Endothelial cell of umbilical vein (primary cell): ENCODE measurements around the gene SDK2. TPM values are rescaled to one million over a fixed set of nuclear protein-coding genes. Genes with fewer than 3 reads are reported as not detected.

Experiments used
- BruUV-seq: library from RNA; stranded (reverse); fragments of 400-500 nt; replicated peaks from 2 replicates; lab custom pipeline; 2021; lab: Mats Ljungman, UMichigan
- CTCF ChIA-PET: fragments of 300-600, 350-600 bp; sonication (Branson Sonifier 250); formaldehyde crosslinking; loops from one replicate; lab custom pipeline; 2021; ENCODE audit warnings: antibody characterized with exemption, inconsistent platforms; lab: Charles Lee
- POLR2A ChIA-PET: fragments of 300-600, 350-600 bp; sonication (Branson Sonifier 250); formaldehyde crosslinking; loops from one replicate; lab custom pipeline; 2021; ENCODE audit warnings: antibody characterized with exemption, inconsistent platforms; lab: Charles Lee
- DNase-seq: peaks from one replicate; pipeline ENCODE4 v3.0.0-alpha.2; 2011; ENCODE audit warnings: low read depth, low spot score
- FAIRE-seq: peaks from 2 replicates; lab custom pipeline; 2011; peaks lifted over from hg19 to GRCh38; lab: Jason Lieb, UNC
- H2AFZ ChIP-seq: 2 replicates; pipeline ENCODE4 v1.6.0; 2012; ENCODE audit warnings: low read depth, low read length, control low read depth, inconsistent platforms
- H3K27ac ChIP-seq: 2 replicates; pipeline ENCODE4 v1.5.1; 2011; ENCODE audit warnings: low read depth, mild to moderate bottlenecking, control low read depth, low read length, moderate library complexity; ENCODE audit not compliant: insufficient read depth
- H3K27me3 ChIP-seq, 2 experiments: 2 replicates each; pipeline versions ENCODE4 v1.6.0 to v1.6.1; 2011; ENCODE audit warnings: low read length in 2 of 2, mixed read lengths in 1 of 2; ENCODE audit not compliant: control insufficient read depth in 2 of 2, insufficient read depth in 2 of 2
- H3K36me3 ChIP-seq, 2 experiments: 2 replicates in 1 of 2; 3 replicates in 1 of 2; pipeline ENCODE4 v1.5.1; 2011; ENCODE audit warnings: low read length in 2 of 2, mild to moderate bottlenecking in 1 of 2, moderate library complexity in 1 of 2; ENCODE audit not compliant: control insufficient read depth in 2 of 2, insufficient read depth in 2 of 2; ENCODE audit errors: extremely low read depth in 1 of 2
- H3K4me1 ChIP-seq: 3 replicates; pipeline ENCODE4 v1.5.1; 2011; ENCODE audit warnings: mild to moderate bottlenecking, low read length; ENCODE audit not compliant: control insufficient read depth, insufficient read depth; ENCODE audit errors: extremely low read depth
- H3K4me2 ChIP-seq: 2 replicates; pipeline ENCODE4 v1.6.1; 2011; ENCODE audit warnings: low read length, control low read depth, mixed read lengths; ENCODE audit not compliant: insufficient read depth
- H3K4me3 ChIP-seq, 3 experiments: fragments of 200-600 bp in 1 of 3; sonication (generic), shearing (Covaris generic) in 1 of 3; replicated peaks in 1 of 3; 2 replicates each; pipeline ENCODE4 v1.5.1; 2011 to 2016; ENCODE audit warnings: control low read depth in 3 of 3, low read length in 3 of 3, mild to moderate bottlenecking in 2 of 3, inconsistent platforms in 1 of 3, low read depth in 1 of 3, moderate library complexity in 1 of 3; ENCODE audit not compliant: insufficient read depth in 1 of 3
- H3K79me2 ChIP-seq: 2 replicates; pipeline ENCODE4 v1.6.0; 2012; ENCODE audit warnings: low read length, inconsistent platforms; ENCODE audit not compliant: control insufficient read depth, insufficient read depth
- H3K9ac ChIP-seq: replicated peaks from 2 replicates; pipeline ENCODE3; 2011; ENCODE audit warnings: low read length, control low read depth; ENCODE audit not compliant: insufficient read depth; ENCODE audit errors: extremely low read depth
- H3K9me1 ChIP-seq: replicated peaks from 3 replicates; pipeline ENCODE4 v1.6.0; 2011; ENCODE audit warnings: mild to moderate bottlenecking, low read length; ENCODE audit not compliant: control insufficient read depth, insufficient read depth; ENCODE audit errors: extremely low read depth
- H3K9me3 ChIP-seq: replicated peaks from 2 replicates; pipeline ENCODE4 v1.5.1; 2012; ENCODE audit warnings: low read length, inconsistent platforms; ENCODE audit not compliant: control insufficient read depth, insufficient read depth
- H4K20me1 ChIP-seq: replicated peaks from 2 replicates; pipeline ENCODE3; 2011; ENCODE audit warnings: mild to moderate bottlenecking, low read length; ENCODE audit not compliant: control insufficient read depth, insufficient read depth; ENCODE audit errors: extremely low read depth
- CTCF ChIP-seq, 2 donors: IDR thresholded peaks; 1 replicate in 1 of 2; 2 replicates in 1 of 2; pipeline ENCODE4 v1.5.1; 2011; ENCODE audit warnings: low read length in 2 of 2, mild to moderate bottlenecking in 2 of 2, moderate library complexity in 2 of 2, control low read depth in 1 of 2, inconsistent platforms in 1 of 2, low read depth in 1 of 2; ENCODE audit not compliant: insufficient read depth in 1 of 2; ENCODE audit errors: extremely low read depth in 1 of 2
- EZH2 ChIP-seq: IDR thresholded peaks from 2 replicates; pipeline ENCODE4 v1.6.1; 2012; ENCODE audit warnings: borderline replicate concordance, low read depth, mild to moderate bottlenecking, moderate library complexity, low read length, inconsistent platforms; ENCODE audit not compliant: severe bottlenecking
- FOS ChIP-seq: IDR thresholded peaks from 2 replicates; pipeline ENCODE4 v1.6.1; 2011; ENCODE audit warnings: mild to moderate bottlenecking, low read length, moderate library complexity, borderline replicate concordance; ENCODE audit not compliant: insufficient read depth
- GATA2 ChIP-seq: IDR thresholded peaks from 2 replicates; pipeline ENCODE4 v1.7.0; 2011; ENCODE audit warnings: low read depth, mild to moderate bottlenecking, moderate library complexity, mixed read lengths, low read length; ENCODE audit not compliant: insufficient read length, insufficient read depth
- JUN ChIP-seq: IDR thresholded peaks from 2 replicates; pipeline ENCODE4 v1.6.1; 2011; ENCODE audit warnings: borderline replicate concordance, low read depth; ENCODE audit not compliant: insufficient read length, insufficient read depth
- MYC ChIP-seq: IDR thresholded peaks from one replicate; pipeline ENCODE4 v1.6.1; 2011; ENCODE audit warnings: mild to moderate bottlenecking, low read depth, low read length
- POLR2A ChIP-seq: IDR thresholded peaks from 2 replicates; pipeline ENCODE4 v1.6.1; 2012; ENCODE audit warnings: low read depth, mild to moderate bottlenecking, control low read depth, low read length
- POLR2AphosphoS5 ChIP-seq: IDR thresholded peaks from 2 replicates; pipeline ENCODE4 v1.6.1; 2012; ENCODE audit warnings: low read depth, mild to moderate bottlenecking, control low read depth, low read length, moderate library complexity; ENCODE audit not compliant: insufficient read depth
- dilution Hi-C: fragments of 300-500 bp; cut with MboI; formaldehyde crosslinking; loops from one replicate; pipeline ENCODE4 v1.15.0; 2019; ENCODE audit warnings: low sequenced_read_pairs; ENCODE audit not compliant: extremely low pct_ligation_motif_present
- intact Hi-C: fragments of 100-400 bp; cut with micrococcal nuclease; formaldehyde crosslinking; loops from one replicate; pipeline ENCODE4 v1.10.0; 2022
- polyA plus RNA-seq, 4 experiments: library from polyadenylated mRNA; depleted of rRNA in 3 of 4; stranded (reverse) in 3 of 4; unstranded in 1 of 4; fragments of >200 nt; gene quantifications; 2 replicates each; pipeline versions ENCODE4 v1.2.1 to v1.2.3, GENCODE V29; 2011 to 2012; ENCODE audit warnings: missing spikeins in 1 of 4
- total RNA-seq: library from RNA; stranded (reverse); gene quantifications from 2 replicates; pipeline ENCODE4 v1.2.3, GENCODE V29; 2021

The SDK2 gene
- total and polyA plus RNA-seq, 2 donors (not counting 3 experiments of a cell fraction or from before 2014, with no cell fraction given): not detected

- Histone ChIP-seq H3K9me3 (no peaks in the 10 kb centered on the region), H4K20me1 (no peaks in the 10 kb centered on the region), H3K79me2 (no peaks in the 10 kb centered on the region), H2AFZ (no peak overlapping the region), H3K27ac (no peak overlapping the region), H3K4me2 (no peak overlapping the region), H3K36me3 (no peaks in the 10 kb centered on the region), H3K27me3 (no peaks in the 10 kb centered on the region), H3K9ac (no peak overlapping the region), H3K4me3 (no peak overlapping the region), H3K9me1 (no peaks in the 10 kb centered on the region), H3K4me1 (no peaks in the 10 kb centered on the region)
- BruUV-seq: no TSS peak
- DNase-seq: no peak
- POLR2A ChIA-PET: no interaction called here
- no peak for FAIRE-seq
- CTCF ChIA-PET: no interaction called here
- intact Hi-C loops (no loop called here), dilution Hi-C loops (no loop called here)
- TF ChIP-seq GATA2: no peak
- no peak for TF ChIP-seq FOS
- TF ChIP-seq POLR2A: no peak
- no peak for TF ChIP-seq CTCF (IDR thresholded peaks at IDR 0.05; ENCODE audit: extremely low read depth in 1 of 2, insufficient read depth in 1 of 2, low read depth in 1 of 2, low read length in 2 of 2)
- no peak for TF ChIP-seq EZH2
- no peak for TF ChIP-seq JUN
Measured at GRCh38 chr17:73404246-73404645, 240.0 kb downstream of the SDK2 start.

- no peaks in the 10 kb centered on the region for H4K20me1 ChIP-seq
- FAIRE-seq: no peak
- no peaks in the 10 kb centered on the region for H3K9me3 ChIP-seq
- no peaks in the 10 kb centered on the region for H3K27me3 ChIP-seq
- no peaks in the 10 kb centered on the region for H3K4me1 ChIP-seq
- intact Hi-C loops: no loop called here
- H3K9me1 ChIP-seq: no peaks in the 10 kb centered on the region
- H2AFZ ChIP-seq: no peak overlapping the region
- no peak overlapping the region for H3K4me2 ChIP-seq
- no TSS peak for BruUV-seq
- H3K79me2 ChIP-seq: no peaks in the 10 kb centered on the region
- dilution Hi-C loops: no loop called here
- H3K27ac ChIP-seq: no peak overlapping the region
- no peaks in the 10 kb centered on the region for H3K36me3 ChIP-seq
- CTCF ChIA-PET: no interaction called here
- DNase-seq: no peak
- TF ChIP-seq GATA2 (no peak), JUN (no peak), CTCF (IDR thresholded peaks at IDR 0.05; ENCODE audit: extremely low read depth in 1 of 2, insufficient read depth in 1 of 2, low read depth in 1 of 2, low read length in 2 of 2) (no peak), POLR2AphosphoS5 (no peak), FOS (no peak), EZH2 (no peak), MYC (no peak)
- no peak overlapping the region for H3K9ac ChIP-seq
- no peak overlapping the region for H3K4me3 ChIP-seq
- POLR2A ChIA-PET: no interaction called here
Measured at GRCh38 chr17:73402466-73402865, 241.8 kb downstream of the SDK2 start.
